ENCODE measurements around the gene TUBGCP6. TPM values are rescaled to one million over a fixed set of nuclear protein-coding genes. Genes with fewer than 3 reads are reported as not detected.

The TUBGCP6 gene
- total and polyA plus RNA-seq, 9 donors, result 7.5 to 52.2 (median 40.8) TPM

GRCh38 chr22:50283821-50284220, 39.0 kb upstream of the TUBGCP6 start:
- Histone ChIP-seq H3K27ac (no peak overlapping the region), H3K9me3 (no peaks in the 10 kb centered on the region), H3K36me3 (no peaks in the 10 kb centered on the region), H3K27me3 (no peaks in the 10 kb centered on the region), H3K4me1 (ENCODE audit: insufficient read depth) (no peaks in the 10 kb centered on the region), H3K4me3 (no peak overlapping the region)
- intact Hi-C loops (cut with DNase I), result no loop called here
- WGBS, 3 donors, result 89 to 94% (median 93%) methylated on average over 26 to 30 of the region's 30 CpGs
- DNase-seq, result no peak
- TF ChIP-seq EP300 (IDR thresholded peaks at IDR 0.05) (no peak), CTCF (IDR thresholded peaks at IDR 0.05) (no peak), POLR2A (IDR thresholded peaks at IDR 0.05) (no peak)

- no peak for DNase-seq
- Histone ChIP-seq H3K27ac (no peak overlapping the region), H3K9me3 (no peaks in the 10 kb centered on the region), H3K4me1 (ENCODE audit: insufficient read depth) (no peaks in the 10 kb centered on the region), H3K27me3 (no peaks in the 10 kb centered on the region), H3K4me3 (no peak overlapping the region), H3K36me3 (peaks cover 4% of the 10 kb centered on the region)
- WGBS, 3 donors, result 72 to 77% (median 72%) methylated on average over 36 to 45 of the region's 45 CpGs
- intact Hi-C loops (cut with DNase I), result no loop called here
- TF ChIP-seq EP300 (IDR thresholded peaks at IDR 0.05) (no peak), CTCF (IDR thresholded peaks at IDR 0.05) (no peak), POLR2A (IDR thresholded peaks at IDR 0.05) (no peak)
These were observed 37.7 kb upstream of the TUBGCP6 start for GRCh38 chr22:50282361-50283155.

- intact Hi-C loops (cut with DNase I), result no loop called here
- WGBS, 3 donors, result 70 to 74% (median 72%) methylated on average over 17 to 25 of the region's 25 CpGs
- Histone ChIP-seq H3K4me1 (ENCODE audit: insufficient read depth) (no peaks in the 10 kb centered on the region), H3K27ac (no peak overlapping the region), H3K9me3 (no peaks in the 10 kb centered on the region), H3K36me3 (peaks cover 4% of the 10 kb centered on the region), H3K27me3 (no peaks in the 10 kb centered on the region), H3K4me3 (no peak overlapping the region)
- DNase-seq, result no peak
- TF ChIP-seq POLR2A (IDR thresholded peaks at IDR 0.05), result no peak
- no peak for TF ChIP-seq CTCF (IDR thresholded peaks at IDR 0.05)
- no peak for TF ChIP-seq EP300 (IDR thresholded peaks at IDR 0.05)
These were observed 37.1 kb upstream of the TUBGCP6 start for GRCh38 chr22:50281957-50282356.

GRCh38 chr22:50281384-50281760, 36.5 kb upstream of the TUBGCP6 start:
- intact Hi-C loops (cut with DNase I), result no loop called here
- Histone ChIP-seq H3K36me3 (peaks cover 4% of the 10 kb centered on the region), H3K4me1 (ENCODE audit: insufficient read depth) (no peaks in the 10 kb centered on the region), H3K4me3 (no peak overlapping the region), H3K27ac (no peak overlapping the region), H3K9me3 (no peaks in the 10 kb centered on the region), H3K27me3 (no peaks in the 10 kb centered on the region)
- DNase-seq, result no peak
- TF ChIP-seq CTCF (IDR thresholded peaks at IDR 0.05) (no peak), POLR2A (IDR thresholded peaks at IDR 0.05) (no peak), EP300 (IDR thresholded peaks at IDR 0.05) (no peak)
- 91 to 92% (median 92%) methylated on average over 36 of the region's 36 CpGs for WGBS, 3 donors
